Lower leg skin (tissue), 4 donors: ENCODE data around the gene HPSE. TPM values are rescaled to one million over a fixed set of nuclear protein-coding genes. Genes with fewer than 3 reads are reported as not detected.

Source experiments
- DNase-seq, 2 donors: peaks; one replicate each; pipeline ENCODE4 v3.0.0-alpha.2; 2019; ENCODE audit warnings: low spot score in 2 of 2
- H3K4me3 ChIP-seq: fragments of 200-600 bp; sonication (generic); 2 replicates; pipeline ENCODE4 v1.5.1; 2017; ENCODE audit warnings: mild to moderate bottlenecking, low read depth; ENCODE audit not compliant: poor library complexity, severe bottlenecking
- POLR2A ChIP-seq, 2 donors: fragments of 450-650 bp; IDR thresholded peaks; one replicate each; pipeline ENCODE4 v1.6.1; 2016 to 2017; ENCODE audit warnings: antibody characterized with exemption in 2 of 2, mild to moderate bottlenecking in 1 of 2, moderate library complexity in 1 of 2
- WGBS, 2 donors: methylation state at CpG; one replicate each; pipeline ENCODE4 v1.1.5; 2018; 5-methylcytosine and 5-hydroxymethylcytosine counted together
- intact Hi-C: fragments of 100-400 bp; cut with DNase I; formaldehyde crosslinking; loops from one replicate; pipeline ENCODE4 v1.15.0; 2023; ENCODE audit warnings: low total_unique reads
- total RNA-seq, 4 donors: library from RNA; depleted of rRNA; stranded (reverse); fragments of >200 nt; gene quantifications; one replicate each; pipeline ENCODE4 v1.1.0, GENCODE V29; 2016
- TF ChIP-seq, protein P1 (sequence below), 3 donors: fragments of 450-650 bp; IDR thresholded peaks; one replicate each; pipeline ENCODE4 v1.5.1; 2016; ENCODE audit warnings: antibody characterized with exemption in 3 of 3, mild to moderate bottlenecking in 3 of 3, moderate library complexity in 2 of 3

Gene HPSE
- 10 to 100 TPM in 1 of 4 donors, 1 to 10 TPM in 3; 7.6 to 12.5 (median 9.1) TPM for total RNA-seq

GRCh38 chr4:83334425-83335241, at the start of gene HPSE:
Gene HPSE (minus strand): TSS chr4:83334848. CDS start chr4:83334782, 66 bp downstream.
- H3K4me3 ChIP-seq, result peak within 1 kb of the TSS; percentile 34
- DNase-seq, result peak; percentile 80 to 96
- TF ChIP-seq POLR2A (IDR thresholded peaks at IDR 0.05), result no peak
- TF ChIP-seq, protein P1, sequence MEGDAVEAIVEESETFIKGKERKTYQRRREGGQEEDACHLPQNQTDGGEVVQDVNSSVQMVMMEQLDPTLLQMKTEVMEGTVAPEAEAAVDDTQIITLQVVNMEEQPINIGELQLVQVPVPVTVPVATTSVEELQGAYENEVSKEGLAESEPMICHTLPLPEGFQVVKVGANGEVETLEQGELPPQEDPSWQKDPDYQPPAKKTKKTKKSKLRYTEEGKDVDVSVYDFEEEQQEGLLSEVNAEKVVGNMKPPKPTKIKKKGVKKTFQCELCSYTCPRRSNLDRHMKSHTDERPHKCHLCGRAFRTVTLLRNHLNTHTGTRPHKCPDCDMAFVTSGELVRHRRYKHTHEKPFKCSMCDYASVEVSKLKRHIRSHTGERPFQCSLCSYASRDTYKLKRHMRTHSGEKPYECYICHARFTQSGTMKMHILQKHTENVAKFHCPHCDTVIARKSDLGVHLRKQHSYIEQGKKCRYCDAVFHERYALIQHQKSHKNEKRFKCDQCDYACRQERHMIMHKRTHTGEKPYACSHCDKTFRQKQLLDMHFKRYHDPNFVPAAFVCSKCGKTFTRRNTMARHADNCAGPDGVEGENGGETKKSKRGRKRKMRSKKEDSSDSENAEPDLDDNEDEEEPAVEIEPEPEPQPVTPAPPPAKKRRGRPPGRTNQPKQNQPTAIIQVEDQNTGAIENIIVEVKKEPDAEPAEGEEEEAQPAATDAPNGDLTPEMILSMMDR (IDR thresholded peaks at IDR 0.05), result no peak
- 1 to 2% methylated on average over 57 to 63 of the region's 63 CpGs for WGBS, 2 donors
- intact Hi-C loops, result no loop called here

DNA sequence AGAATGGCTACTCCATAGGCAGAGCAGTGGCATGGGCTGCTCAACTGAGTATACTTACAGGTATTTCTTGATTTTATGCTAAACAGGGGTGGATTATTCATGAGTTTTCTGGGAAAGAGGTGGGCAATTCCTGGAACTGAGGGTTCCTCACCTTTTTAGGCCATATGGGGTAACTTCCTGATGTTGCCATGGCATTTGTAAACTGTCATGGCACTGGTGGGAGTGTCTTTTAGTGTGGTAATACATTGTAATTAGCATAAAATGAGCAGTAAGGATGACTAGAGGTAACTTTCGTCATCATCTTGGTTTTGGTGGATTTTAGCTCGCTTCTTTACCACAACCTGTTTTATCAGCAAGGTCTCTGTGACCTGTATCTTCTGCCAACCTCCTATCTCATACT, 48.2 kb upstream of the HPSE start:
- TF ChIP-seq, protein P1 (IDR thresholded peaks at IDR 0.05), result no peak
- no peak for TF ChIP-seq POLR2A (IDR thresholded peaks at IDR 0.05)
- 72 to 76% methylated on average over 2 of the region's 2 CpGs for WGBS, 2 donors
- no peak for DNase-seq
- no peak overlapping the region for H3K4me3 ChIP-seq
- intact Hi-C loops, result no loop called here

DNA sequence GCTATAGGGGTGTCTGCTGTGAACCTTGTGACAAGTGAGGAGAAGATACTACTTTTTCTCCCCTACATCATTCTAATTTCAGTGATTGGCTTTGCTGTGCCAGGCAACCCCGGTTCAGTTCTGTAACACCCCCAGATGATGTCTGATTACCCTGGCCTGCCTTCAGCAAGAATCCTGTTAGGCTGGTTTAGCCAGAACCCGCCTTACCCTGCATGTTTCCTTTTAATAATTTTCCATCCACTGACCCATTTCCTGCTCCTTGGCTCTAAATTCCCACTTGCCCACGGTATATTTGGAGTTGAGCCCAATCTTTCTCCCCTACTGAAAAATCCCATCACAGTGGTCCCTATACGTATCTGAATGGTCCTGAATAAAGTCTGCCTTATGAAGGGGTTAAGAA, 46.5 kb upstream of the HPSE start:
- WGBS, 2 donors, result 42 to 48% methylated on average over 4 of the region's 4 CpGs
- TF ChIP-seq POLR2A (IDR thresholded peaks at IDR 0.05), result no peak
- TF ChIP-seq, protein P1 (IDR thresholded peaks at IDR 0.05), result no peak
- H3K4me3 ChIP-seq, result no peak overlapping the region
- DNase-seq, result no peak
- intact Hi-C loops, result no loop called here

DNA sequence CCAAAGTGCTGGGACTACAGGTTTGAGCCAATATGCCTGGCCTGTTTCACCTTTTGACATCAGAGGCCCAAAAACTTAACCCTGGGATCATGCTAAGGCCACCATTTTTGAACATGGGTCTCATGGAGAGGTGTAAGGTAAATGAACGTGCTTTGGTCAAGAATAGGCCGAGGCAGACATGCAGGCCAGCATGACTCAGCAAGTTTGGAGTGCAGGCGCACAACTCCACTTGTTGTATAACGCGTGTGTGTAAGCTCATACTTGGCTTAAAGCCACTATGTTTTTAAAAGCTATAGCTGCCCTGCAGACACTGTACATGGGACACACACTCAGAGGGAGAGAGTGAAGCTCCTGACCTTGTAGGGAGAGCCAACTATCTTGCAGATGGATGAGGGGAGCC, 43.8 kb upstream of the HPSE start:
- no peak for DNase-seq
- no peak for TF ChIP-seq POLR2A (IDR thresholded peaks at IDR 0.05)
- TF ChIP-seq, protein P1 (IDR thresholded peaks at IDR 0.05), result no peak
- no peak overlapping the region for H3K4me3 ChIP-seq
- 86 to 89% methylated on average over 5 of the region's 5 CpGs for WGBS, 2 donors
- intact Hi-C loops, result no loop called here

- WGBS, 2 donors, result 57 to 74% methylated on average over 1 of the region's 1 CpG
- no peak for TF ChIP-seq POLR2A (IDR thresholded peaks at IDR 0.05)
- TF ChIP-seq, protein P1 (IDR thresholded peaks at IDR 0.05), result no peak
- DNase-seq, result no peak
- intact Hi-C loops, result no loop called here
- H3K4me3 ChIP-seq, result no peak overlapping the region
Observed at GRCh38 chr4:83372931-83373330, 38.3 kb upstream of the HPSE start.
